HepG2 (cell line): Measurements from ENCODE around the gene KCNF1. TPM values are rescaled to one million over a fixed set of nuclear protein-coding genes. Genes with fewer than 3 reads are reported as not detected.

Experiments
- ATAC-seq: fragments of 200-7000 bp; cut with Tn5 transposase; 3 replicates; pipeline ENCODE4 v1.9.1; 2020; ENCODE audit warnings: mild to moderate bottlenecking, moderate library complexity
- BruUV-seq: library from RNA; stranded (reverse); fragments of 400-500 nt; replicated peaks from 2 replicates; lab custom pipeline; 2021; lab: Mats Ljungman, UMichigan
- CTCF ChIA-PET: fragments of 300-600 bp; formaldehyde crosslinking; extraction: SDS; loops from one replicate; lab custom pipeline; 2021; ENCODE audit warnings: low total read pairs, inconsistent platforms, low intra/inter-chr PET ratio; lab: Yijun Ruan, JAX
- POLR2A ChIA-PET: fragments of 350-600 bp; sonication (Branson Sonifier 250); formaldehyde crosslinking; loops from one replicate; lab custom pipeline; 2020; ENCODE audit warnings: antibody characterized with exemption, inconsistent platforms; lab: Yijun Ruan, JAX
- DNase-seq: peaks from one replicate; pipeline ENCODE4 v3.0.0-alpha.2; 2015; ENCODE audit warnings: low spot score
- FAIRE-seq: peaks from 3 replicates; lab custom pipeline; 2011; peaks lifted over from hg19 to GRCh38; lab: Jason Lieb, UNC
- H2AFZ ChIP-seq: one replicate; pipeline ENCODE4 v1.6.1; 2011; ENCODE audit warnings: low read length, inconsistent platforms
- H3K27ac ChIP-seq: fragments of 300-600 bp; 3 replicates; pipeline ENCODE4 v1.8.0; 2011; ENCODE audit warnings: mixed run types, mild to moderate bottlenecking, mixed read lengths, low read length, inconsistent platforms; ENCODE audit not compliant: insufficient read depth; ENCODE audit errors: extremely low read length
- H3K27me3 ChIP-seq, 2 experiments: fragments of 200-600 bp in 1 of 2; 2 replicates in 1 of 2; 3 replicates in 1 of 2; pipeline versions ENCODE4 v1.6.0 to v1.8.0; 2011; ENCODE audit warnings: low read length in 2 of 2, mild to moderate bottlenecking in 2 of 2, moderate library complexity in 2 of 2, inconsistent platforms in 1 of 2; ENCODE audit not compliant: insufficient read depth in 2 of 2, control insufficient read depth in 1 of 2
- H3K36me3 ChIP-seq, 2 experiments: fragments of 200-600 bp in 1 of 2; replicated peaks in 1 of 2; 2 replicates in 1 of 2; 3 replicates in 1 of 2; pipeline versions ENCODE4 v1.5.1 to v1.8.0; 2011; ENCODE audit warnings: low read length in 2 of 2, inconsistent platforms in 1 of 2; ENCODE audit not compliant: insufficient read depth in 2 of 2, control insufficient read depth in 1 of 2
- H3K4me1 ChIP-seq: 2 replicates; pipeline ENCODE4 v1.5.1; 2012; ENCODE audit warnings: low read length, inconsistent platforms; ENCODE audit not compliant: insufficient read depth
- H3K4me2 ChIP-seq: 2 replicates; pipeline ENCODE4 v1.6.0; 2011; ENCODE audit warnings: low read depth, low read length, inconsistent platforms
- H3K4me3 ChIP-seq, 3 experiments: fragments of 200-600 bp in 1 of 3; sonication (generic), shearing (Covaris generic) in 1 of 3; replicated peaks in 1 of 3; 2 replicates each; pipeline ENCODE4 v1.5.1; 2011 to 2016; ENCODE audit warnings: low read length in 3 of 3, inconsistent platforms in 2 of 3, low read depth in 2 of 3, mild to moderate bottlenecking in 2 of 3, control low read depth in 1 of 3, mixed read lengths in 1 of 3; ENCODE audit not compliant: insufficient read depth in 1 of 3
- H3K79me2 ChIP-seq: one replicate; pipeline ENCODE4 v1.6.1; 2011; ENCODE audit warnings: low read length, inconsistent platforms; ENCODE audit not compliant: insufficient read depth
- H3K9ac ChIP-seq: 2 replicates; pipeline ENCODE4 v1.6.0; 2011; ENCODE audit warnings: mild to moderate bottlenecking, low read depth, low read length, inconsistent platforms; ENCODE audit not compliant: insufficient read depth
- H3K9me3 ChIP-seq: 2 replicates; pipeline ENCODE4 v1.5.1; 2012; ENCODE audit warnings: mild to moderate bottlenecking, low read length
- H4K20me1 ChIP-seq: 2 replicates; pipeline ENCODE4 v1.6.0; 2011; ENCODE audit warnings: inconsistent platforms, mild to moderate bottlenecking, low read length, moderate library complexity; ENCODE audit not compliant: insufficient read depth
- ASH2L ChIP-seq: fragments of 300-600, 200-600 bp; sonication (generic); IDR thresholded peaks from 2 replicates; pipeline ENCODE4 v1.7.0; 2017; ENCODE audit warnings: low read depth, mild to moderate bottlenecking, moderate library complexity, mixed read lengths, low read length; ENCODE audit not compliant: insufficient read length
- EHMT2 ChIP-seq: fragments of 200-600 bp; sonication (generic); IDR thresholded peaks from 2 replicates; pipeline ENCODE4 v1.7.0; 2017; ENCODE audit warnings: antibody characterized with exemption, low read depth, low read length, borderline replicate concordance
- FUBP1 ChIP-seq: sonication (generic); formaldehyde crosslinking; IDR thresholded peaks from 2 replicates; pipeline ENCODE4 v1.5.1; 2020; ENCODE audit warnings: missing genetic modification reagents, mild to moderate bottlenecking, borderline replicate concordance
- MAFG ChIP-seq: sonication (generic); formaldehyde crosslinking; IDR thresholded peaks from 2 replicates; pipeline ENCODE4 v1.5.1; 2020; ENCODE audit warnings: mild to moderate bottlenecking, missing genetic modification reagents
- NRL ChIP-seq: sonication (generic); formaldehyde crosslinking; IDR thresholded peaks from 2 replicates; pipeline ENCODE4 v1.5.0; 2020; ENCODE audit warnings: missing genetic modification reagents, mild to moderate bottlenecking, moderate library complexity, borderline replicate concordance
- PTBP1 ChIP-seq: fragments of 200-400 bp; formaldehyde crosslinking; IDR thresholded peaks from 2 replicates; pipeline ENCODE4 v1.6.1; 2018; ENCODE audit warnings: low read length, low read depth; ENCODE audit not compliant: poor library complexity, severe bottlenecking
- RNF2 ChIP-seq: fragments of 450-650 bp; conservative IDR thresholded peaks from 2 replicates; pipeline ENCODE4 v1.6.1; 2016; ENCODE audit warnings: low read depth
- SKI ChIP-seq: fragments of 450-650 bp; IDR thresholded peaks from one replicate; pipeline ENCODE4 v1.6.1; 2018; ENCODE audit warnings: mild to moderate bottlenecking; ENCODE audit not compliant: partially characterized antibody
- STAT5B ChIP-seq: sonication (generic); formaldehyde crosslinking; IDR thresholded peaks from 2 replicates; pipeline ENCODE4 v1.4.0; 2020; ENCODE audit warnings: missing genetic modification reagents
- ZNF431 ChIP-seq: sonication (generic); formaldehyde crosslinking; IDR thresholded peaks from 2 replicates; pipeline ENCODE4 v1.9.0; 2022; ENCODE audit warnings: missing genetic modification reagents, low read depth, mild to moderate bottlenecking, borderline replicate concordance
- ZNF510 ChIP-seq: sonication (generic); formaldehyde crosslinking; IDR thresholded peaks from 2 replicates; pipeline ENCODE4 v1.4.0; 2020; ENCODE audit warnings: low read depth, mild to moderate bottlenecking, missing genetic modification reagents
- ZNF609 ChIP-seq: sonication (generic); formaldehyde crosslinking; IDR thresholded peaks from 2 replicates; pipeline ENCODE4 v1.4.0; 2020; ENCODE audit warnings: mild to moderate bottlenecking, missing genetic modification reagents, borderline replicate concordance
- ZNF644 ChIP-seq: IDR thresholded peaks from 2 replicates; pipeline ENCODE4 v1.6.1; 2016; ENCODE audit warnings: low read depth
- WGBS: methylation state at CpG from one replicate; pipeline ENCODE4 v1.1.6; 2017; ENCODE audit warnings: low lambda C conversion rate; 5-methylcytosine and 5-hydroxymethylcytosine counted together
- in situ Hi-C: cut with HindIII; loops from 2 replicates; pipeline ENCODE4 v1.10.0; 2017; ENCODE audit warnings: low pct_unique_long_range_greater_than_20kb; ENCODE audit not compliant: extremely low pct_ligation_motif_present
- intact Hi-C: fragments of 100-400 bp; cut with micrococcal nuclease; formaldehyde crosslinking; loops from one replicate; pipeline ENCODE4 v1.10.0; 2022; ENCODE audit not compliant: unreplicated experiment
- polyA plus RNA-seq, 8 experiments: library from polyadenylated mRNA; depleted of rRNA in 3 of 8; stranded (reverse) in 7 of 8; unstranded in 1 of 8; fragments of >200 nt; fragmentation: Illumina TruSeq in 4 of 8; extraction: Trizol in 4 of 8; gene quantifications; 2 replicates each; pipeline versions ENCODE4 v1.2.1 to v1.2.3, GENCODE V29; 2011 to 2016; ENCODE audit warnings: low read depth in 4 of 8, missing spikeins in 1 of 8, mixed read lengths in 1 of 8; ENCODE audit not compliant: insufficient read depth in 1 of 8
- total RNA-seq, 5 experiments: library from RNA; depleted of rRNA; stranded (reverse); fragments of >200 nt; fragmentation: Illumina TruSeq; extraction: Trizol; gene quantifications; 2 replicates each; pipeline ENCODE4 v1.2.3, GENCODE V29; 2016; ENCODE audit warnings: low read depth in 1 of 5
- TF ChIP-seq, protein P1 (sequence below): sonication (generic); formaldehyde crosslinking; IDR thresholded peaks from 2 replicates; pipeline ENCODE4 v1.4.0; 2020; ENCODE audit warnings: missing genetic modification reagents
- TF ChIP-seq, protein P2 (sequence below): sonication (generic); formaldehyde crosslinking; conservative IDR thresholded peaks from 2 replicates; pipeline ENCODE4 v1.8.0; 2022; ENCODE audit warnings: low read depth, missing genetic modification reagents

The KCNF1 gene
- total and polyA plus RNA-seq, 2 of the 13 experiments (the other 11 are each of a cell fraction or from before 2014, with no cell fraction given) = 0.09 to 0.12 TPM

DNA sequence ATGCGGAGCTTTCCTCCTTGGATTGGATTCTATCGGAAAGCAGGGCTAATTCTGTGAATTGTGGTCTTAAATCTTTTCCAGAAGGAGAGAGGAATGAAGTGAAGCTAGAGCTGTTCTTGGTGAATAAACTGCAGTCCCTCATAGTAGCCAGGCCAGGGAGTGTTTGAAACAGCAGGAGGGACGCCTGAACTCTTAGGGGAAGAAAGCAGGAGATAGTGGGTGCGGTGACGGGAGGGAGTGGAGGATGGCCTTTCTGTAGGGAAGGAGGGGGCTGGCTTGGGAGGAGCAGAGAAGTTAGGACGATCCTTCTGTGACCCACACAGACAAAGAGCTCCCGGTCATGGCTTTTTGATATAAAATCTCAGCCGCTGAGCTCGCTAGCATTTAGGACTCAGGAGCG lies 47.5 kb upstream of the KCNF1 start:
- Histone ChIP-seq H3K4me1 (no peaks in the 10 kb centered on the region), H3K27ac (no peak overlapping the region), H3K27me3 (peaks cover 11 to 88% of the 10 kb centered on the region in 2 experiments; a peak in 4 of 5 replicates), H4K20me1 (no peaks in the 10 kb centered on the region), H3K4me2 (no peak overlapping the region), H3K9me3 (no peaks in the 10 kb centered on the region), H3K36me3 (no peaks in the 10 kb centered on the region), H3K9ac (no peak overlapping the region), H3K79me2 (no peaks in the 10 kb centered on the region), H2AFZ (no peak overlapping the region), H3K4me3 (no peak overlapping the region)
- no TSS peak for BruUV-seq
- CTCF ChIA-PET = no interaction called here
- 55% methylated on average over 10 of the region's 10 CpGs for WGBS
- FAIRE-seq (no peak), ATAC-seq (no peak), DNase-seq (no peak)
- POLR2A ChIA-PET = no interaction called here
- in situ Hi-C loops (no loop called here), intact Hi-C loops (no loop called here)
- TF ChIP-seq ZNF644 (CRISPR knock-in tag) (no peak), ZNF609 (CRISPR knock-in tag) (no peak), ZNF510 (CRISPR knock-in tag) (no peak), RNF2 (no peak), SKI (no peak), EHMT2 (no peak), PTBP1 (no peak), ZNF431 (no peak), NRL (CRISPR knock-in tag) (no peak), MAFG (CRISPR knock-in tag) (no peak), FUBP1 (CRISPR knock-in tag) (no peak), STAT5B (CRISPR knock-in tag) (no peak), ASH2L (no peak)
- TF ChIP-seq, protein P1, sequence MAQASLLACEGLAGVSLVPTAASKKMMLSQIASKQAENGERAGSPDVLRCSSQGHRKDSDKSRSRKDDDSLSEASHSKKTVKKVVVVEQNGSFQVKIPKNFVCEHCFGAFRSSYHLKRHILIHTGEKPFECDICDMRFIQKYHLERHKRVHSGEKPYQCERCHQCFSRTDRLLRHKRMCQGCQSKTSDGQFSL (CRISPR knock-in tag) = no peak
- TF ChIP-seq, protein P2, sequence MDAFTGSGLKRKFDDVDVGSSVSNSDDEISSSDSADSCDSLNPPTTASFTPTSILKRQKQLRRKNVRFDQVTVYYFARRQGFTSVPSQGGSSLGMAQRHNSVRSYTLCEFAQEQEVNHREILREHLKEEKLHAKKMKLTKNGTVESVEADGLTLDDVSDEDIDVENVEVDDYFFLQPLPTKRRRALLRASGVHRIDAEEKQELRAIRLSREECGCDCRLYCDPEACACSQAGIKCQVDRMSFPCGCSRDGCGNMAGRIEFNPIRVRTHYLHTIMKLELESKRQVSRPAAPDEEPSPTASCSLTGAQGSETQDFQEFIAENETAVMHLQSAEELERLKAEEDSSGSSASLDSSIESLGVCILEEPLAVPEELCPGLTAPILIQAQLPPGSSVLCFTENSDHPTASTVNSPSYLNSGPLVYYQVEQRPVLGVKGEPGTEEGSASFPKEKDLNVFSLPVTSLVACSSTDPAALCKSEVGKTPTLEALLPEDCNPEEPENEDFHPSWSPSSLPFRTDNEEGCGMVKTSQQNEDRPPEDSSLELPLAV = no peak
